Smooth muscle cell (in vitro differentiated cells): Measurements from ENCODE around the gene RELN. TPM values are rescaled to one million over a fixed set of nuclear protein-coding genes. Genes with fewer than 3 reads are reported as not detected.

Experiments used
- DNase-seq: peaks from one replicate; lab custom pipeline; 2025; ENCODE audit not compliant: unreplicated experiment; lab: John Stamatoyannopoulos, UW
- H2AFZ ChIP-seq: fragments of 200-600 bp; sonication (generic); 2 replicates; pipeline ENCODE4 v1.6.0; 2016; ENCODE audit warnings: antibody characterized with exemption, low read depth, mild to moderate bottlenecking
- H3F3A ChIP-seq: fragments of 200-600 bp; sonication (generic); 2 replicates; pipeline ENCODE4 v1.6.0; 2017; ENCODE audit warnings: antibody characterized with exemption, low read depth
- H3K27ac ChIP-seq: fragments of 200-600 bp; sonication (generic); 2 replicates; pipeline ENCODE4 v1.5.1; 2016; ENCODE audit warnings: low read depth, mild to moderate bottlenecking
- H3K27me3 ChIP-seq: fragments of 200-600 bp; sonication (generic); 2 replicates; pipeline ENCODE4 v1.6.1; 2016; ENCODE audit warnings: low read depth, mild to moderate bottlenecking
- H3K36me3 ChIP-seq: fragments of 200-600 bp; sonication (generic); 2 replicates; pipeline ENCODE4 v1.5.1; 2016; ENCODE audit warnings: low read depth
- H3K4me1 ChIP-seq: fragments of 200-600 bp; sonication (generic); 2 replicates; pipeline ENCODE4 v1.5.1; 2016; ENCODE audit warnings: low read depth
- H3K4me2 ChIP-seq: fragments of 200-600 bp; sonication (generic); 2 replicates; pipeline ENCODE4 v1.6.0; 2016; ENCODE audit warnings: mild to moderate bottlenecking
- H3K4me3 ChIP-seq: fragments of 200-600 bp; sonication (generic); 2 replicates; pipeline ENCODE4 v1.5.1; 2016; ENCODE audit warnings: mild to moderate bottlenecking
- H3K79me2 ChIP-seq: fragments of 200-600 bp; sonication (generic); 2 replicates; pipeline ENCODE4 v1.6.0; 2016; ENCODE audit warnings: low read depth, mild to moderate bottlenecking
- H3K9ac ChIP-seq: fragments of 200-600 bp; sonication (generic); 2 replicates; pipeline ENCODE4 v1.6.0; 2016; ENCODE audit warnings: low read depth
- H3K9me3 ChIP-seq: fragments of 200-600 bp; sonication (generic); replicated peaks from 2 replicates; pipeline ENCODE4 v1.5.1; 2016; ENCODE audit warnings: low read depth
- H4K20me1 ChIP-seq: fragments of 200-600 bp; sonication (generic); 2 replicates; pipeline ENCODE4 v1.6.0; 2016; ENCODE audit warnings: low read depth
- WGBS: methylation state at CpG from one replicate; pipeline ENCODE4 v1.1.7; 2016; ENCODE audit warnings: low lambda C conversion rate; 5-methylcytosine and 5-hydroxymethylcytosine counted together
- polyA plus RNA-seq: library from polyadenylated mRNA; unstranded; fragments of >200 nt; fragmentation: Nextera tagmentation; extraction: Ambion mirVana; gene quantifications from 2 replicates; pipeline ENCODE4 v1.2.1, GENCODE V29; 2016
- total RNA-seq: library from RNA; depleted of rRNA; stranded (reverse); fragments of >200 nt; gene quantifications from 2 replicates; pipeline ENCODE4 v1.2.3, GENCODE V29; 2014
- TF ChIP-seq, protein P1 (sequence below): fragments of 200-600 bp; sonication (generic); IDR thresholded peaks from 2 replicates; pipeline ENCODE4 v1.5.1; 2017; ENCODE audit warnings: borderline replicate concordance, mild to moderate bottlenecking, antibody characterized with exemption; ENCODE audit not compliant: insufficient read depth, poor library complexity, severe bottlenecking

Gene RELN
- total and polyA plus RNA-seq, 2 experiments from 2014 or later, result 0.90 TPM; not detected in 1

DNA sequence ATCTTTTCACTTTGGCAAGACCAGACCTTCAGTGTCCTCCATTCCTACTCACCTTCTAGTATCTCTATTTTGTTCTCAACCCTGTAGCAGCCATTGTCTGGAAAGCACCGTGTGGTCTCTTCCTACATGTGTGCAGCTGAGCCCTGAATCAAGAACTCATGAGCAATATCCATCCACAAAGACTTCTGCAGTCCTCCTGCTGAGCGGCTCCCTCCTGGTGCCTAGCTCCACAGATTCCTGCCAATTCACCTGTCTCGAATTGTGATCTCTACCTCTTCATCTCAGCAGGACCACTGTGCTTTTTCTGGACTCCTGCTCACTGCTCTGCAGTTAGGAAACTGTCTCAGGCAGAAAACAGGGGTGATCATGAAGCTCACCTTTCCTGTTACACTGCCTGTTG, 118.8 kb downstream of the RELN start:
- Histone ChIP-seq H3K4me1 (no peaks in the 10 kb centered on the region), H3K36me3 (no peaks in the 10 kb centered on the region), H3K9me3 (no peaks in the 10 kb centered on the region), H3K4me2 (no peak overlapping the region), H3K4me3 (no peak overlapping the region), H3K27ac (no peak overlapping the region), H3K9ac (no peak overlapping the region), H4K20me1 (no peaks in the 10 kb centered on the region), H3K79me2 (no peaks in the 10 kb centered on the region), H3F3A (no peaks in the 10 kb centered on the region), H3K27me3 (peaks cover under 1% of the 10 kb centered on the region), H2AFZ (no peak overlapping the region)
- TF ChIP-seq, protein P1, sequence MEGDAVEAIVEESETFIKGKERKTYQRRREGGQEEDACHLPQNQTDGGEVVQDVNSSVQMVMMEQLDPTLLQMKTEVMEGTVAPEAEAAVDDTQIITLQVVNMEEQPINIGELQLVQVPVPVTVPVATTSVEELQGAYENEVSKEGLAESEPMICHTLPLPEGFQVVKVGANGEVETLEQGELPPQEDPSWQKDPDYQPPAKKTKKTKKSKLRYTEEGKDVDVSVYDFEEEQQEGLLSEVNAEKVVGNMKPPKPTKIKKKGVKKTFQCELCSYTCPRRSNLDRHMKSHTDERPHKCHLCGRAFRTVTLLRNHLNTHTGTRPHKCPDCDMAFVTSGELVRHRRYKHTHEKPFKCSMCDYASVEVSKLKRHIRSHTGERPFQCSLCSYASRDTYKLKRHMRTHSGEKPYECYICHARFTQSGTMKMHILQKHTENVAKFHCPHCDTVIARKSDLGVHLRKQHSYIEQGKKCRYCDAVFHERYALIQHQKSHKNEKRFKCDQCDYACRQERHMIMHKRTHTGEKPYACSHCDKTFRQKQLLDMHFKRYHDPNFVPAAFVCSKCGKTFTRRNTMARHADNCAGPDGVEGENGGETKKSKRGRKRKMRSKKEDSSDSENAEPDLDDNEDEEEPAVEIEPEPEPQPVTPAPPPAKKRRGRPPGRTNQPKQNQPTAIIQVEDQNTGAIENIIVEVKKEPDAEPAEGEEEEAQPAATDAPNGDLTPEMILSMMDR, result no peak
- WGBS, result 69% methylated on average over 3 of the region's 3 CpGs
- no peak for DNase-seq

DNA sequence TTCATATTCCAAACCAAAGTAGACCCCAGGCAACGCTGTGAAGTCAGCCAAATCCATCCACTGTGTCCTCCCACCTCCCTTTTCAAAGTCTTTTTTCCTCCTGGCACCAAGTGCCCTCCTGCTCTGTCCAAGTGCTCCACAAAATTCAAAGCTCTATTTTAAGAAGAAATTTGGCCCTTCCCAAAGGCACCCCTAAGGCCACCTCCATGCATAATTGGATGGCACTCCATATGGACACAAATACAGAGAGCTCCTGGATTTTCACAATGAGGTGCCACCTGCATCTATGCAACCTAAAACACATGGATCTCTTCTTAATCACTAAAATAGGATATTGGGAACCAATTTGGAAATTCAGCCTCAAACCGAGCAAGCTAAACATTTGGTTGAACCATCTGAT, 121.6 kb downstream of the RELN start:
- no peak overlapping the region for H3K9ac ChIP-seq
- H4K20me1 ChIP-seq, result no peaks in the 10 kb centered on the region
- H3K4me2 ChIP-seq, result no peak overlapping the region
- TF ChIP-seq, protein P1, result no peak
- peaks cover 4% of the 10 kb centered on the region for H3K27me3 ChIP-seq
- 85% methylated on average over 2 of the region's 2 CpGs for WGBS
- no peaks in the 10 kb centered on the region for H3K36me3 ChIP-seq
- no peaks in the 10 kb centered on the region for H3K79me2 ChIP-seq
- no peak overlapping the region for H3K4me3 ChIP-seq
- H3K4me1 ChIP-seq, result no peaks in the 10 kb centered on the region
- no peak overlapping the region for H2AFZ ChIP-seq
- no peaks in the 10 kb centered on the region for H3K9me3 ChIP-seq
- H3K27ac ChIP-seq, result no peak overlapping the region
- H3F3A ChIP-seq, result no peaks in the 10 kb centered on the region
- DNase-seq, result no peak

DNA sequence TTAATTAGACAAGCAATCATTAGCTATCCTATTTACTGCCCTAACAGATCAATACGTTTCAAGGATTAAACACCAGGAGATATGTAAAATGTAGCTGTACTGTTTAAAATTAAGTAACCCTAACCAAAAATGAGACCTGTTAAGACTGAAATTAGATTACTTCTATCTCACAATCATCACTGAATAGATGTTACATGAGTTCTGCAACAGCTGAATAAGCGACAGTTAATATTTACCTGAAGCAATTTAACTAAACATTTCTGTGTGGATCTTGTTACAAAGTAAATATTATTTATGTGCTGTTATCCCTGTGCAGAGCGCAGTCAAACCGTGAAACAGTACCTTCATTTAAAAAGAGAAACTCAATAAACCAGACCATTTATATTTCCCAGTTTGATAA, 122.5 kb downstream of the RELN start:
- no peak overlapping the region for H3K4me3 ChIP-seq
- no peaks in the 10 kb centered on the region for H3K4me1 ChIP-seq
- H3K27ac ChIP-seq, result no peak overlapping the region
- H3K79me2 ChIP-seq, result no peaks in the 10 kb centered on the region
- H2AFZ ChIP-seq, result no peak overlapping the region
- no peaks in the 10 kb centered on the region for H3F3A ChIP-seq
- H3K27me3 ChIP-seq, result peaks cover 4% of the 10 kb centered on the region
- 83% methylated on average over 4 of the region's 4 CpGs for WGBS
- H3K9me3 ChIP-seq, result no peaks in the 10 kb centered on the region
- H4K20me1 ChIP-seq, result no peaks in the 10 kb centered on the region
- TF ChIP-seq, protein P1, result no peak
- H3K36me3 ChIP-seq, result no peaks in the 10 kb centered on the region
- DNase-seq, result no peak
- no peak overlapping the region for H3K9ac ChIP-seq
- H3K4me2 ChIP-seq, result no peak overlapping the region

DNA sequence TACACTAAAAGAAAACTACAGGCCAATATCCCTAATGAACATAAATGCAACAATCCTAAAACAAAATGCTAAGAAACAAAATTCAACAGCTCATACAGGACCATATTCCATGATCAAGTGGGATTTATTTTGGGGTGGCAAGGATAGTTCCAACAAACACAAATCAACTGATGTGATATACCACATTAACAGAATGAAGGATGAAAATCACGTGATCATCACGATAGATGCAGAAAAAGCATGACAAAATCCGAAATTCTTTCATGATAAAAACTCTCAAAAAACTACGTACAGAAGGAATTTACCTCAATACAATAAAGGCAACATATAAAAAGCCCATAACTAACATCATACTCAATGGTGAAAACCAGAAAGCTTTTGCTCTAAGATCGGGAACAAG, 124.0 kb downstream of the RELN start:
- H3K4me2 ChIP-seq, result no peak overlapping the region

More for the DNA sequence above, 124.0 kb downstream of the RELN start:
- Histone ChIP-seq H3K4me1 (no peaks in the 10 kb centered on the region), H3F3A (no peaks in the 10 kb centered on the region), H3K27me3 (peaks cover 4% of the 10 kb centered on the region), H3K79me2 (no peaks in the 10 kb centered on the region), H3K27ac (no peak overlapping the region), H3K36me3 (no peaks in the 10 kb centered on the region), H3K4me3 (no peak overlapping the region), H2AFZ (no peak overlapping the region), H4K20me1 (no peaks in the 10 kb centered on the region), H3K9ac (no peak overlapping the region), H3K9me3 (no peaks in the 10 kb centered on the region)
- no peak for DNase-seq
- TF ChIP-seq, protein P1, result no peak
- 74% methylated on average over 5 of the region's 5 CpGs for WGBS
